ENCODE data around the gene SGO2.

DNA sequence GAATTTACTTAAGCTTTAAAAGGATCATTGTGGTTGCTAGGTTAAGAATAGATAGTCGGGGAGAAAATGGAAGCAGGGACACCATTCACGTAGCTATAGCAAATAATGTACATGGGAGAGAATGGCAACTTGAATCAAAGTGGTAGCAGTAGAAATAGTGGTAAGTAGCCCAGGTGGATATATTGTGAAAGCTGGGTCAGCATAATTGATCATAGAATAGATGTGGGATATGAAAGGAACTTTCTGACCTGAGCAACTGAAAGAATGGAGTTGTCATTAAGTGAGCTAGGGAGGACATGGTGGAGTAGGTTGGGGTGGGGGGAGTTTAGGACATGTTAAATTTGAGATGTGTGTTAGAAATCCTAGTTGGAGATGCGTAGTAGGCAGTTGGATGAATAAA is 2.2 kb downstream of the SGO2 start:
- TF ChIP-seq, protein P1, sequence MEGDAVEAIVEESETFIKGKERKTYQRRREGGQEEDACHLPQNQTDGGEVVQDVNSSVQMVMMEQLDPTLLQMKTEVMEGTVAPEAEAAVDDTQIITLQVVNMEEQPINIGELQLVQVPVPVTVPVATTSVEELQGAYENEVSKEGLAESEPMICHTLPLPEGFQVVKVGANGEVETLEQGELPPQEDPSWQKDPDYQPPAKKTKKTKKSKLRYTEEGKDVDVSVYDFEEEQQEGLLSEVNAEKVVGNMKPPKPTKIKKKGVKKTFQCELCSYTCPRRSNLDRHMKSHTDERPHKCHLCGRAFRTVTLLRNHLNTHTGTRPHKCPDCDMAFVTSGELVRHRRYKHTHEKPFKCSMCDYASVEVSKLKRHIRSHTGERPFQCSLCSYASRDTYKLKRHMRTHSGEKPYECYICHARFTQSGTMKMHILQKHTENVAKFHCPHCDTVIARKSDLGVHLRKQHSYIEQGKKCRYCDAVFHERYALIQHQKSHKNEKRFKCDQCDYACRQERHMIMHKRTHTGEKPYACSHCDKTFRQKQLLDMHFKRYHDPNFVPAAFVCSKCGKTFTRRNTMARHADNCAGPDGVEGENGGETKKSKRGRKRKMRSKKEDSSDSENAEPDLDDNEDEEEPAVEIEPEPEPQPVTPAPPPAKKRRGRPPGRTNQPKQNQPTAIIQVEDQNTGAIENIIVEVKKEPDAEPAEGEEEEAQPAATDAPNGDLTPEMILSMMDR (IDR thresholded peaks at IDR 0.05; ENCODE audit: insufficient read depth, low read length, poor library complexity, severe bottlenecking) = no peak
- no peak for TF ChIP-seq EZH2phosphoT487 (conservative IDR thresholded peaks at IDR 0.05; ENCODE audit: low read length)

All from SU-DHL-6 (cell line).